ENCODE results near the gene TTBK1.

Gene TTBK1

GRCh38 chr6:43262000-43262779 is 18.9 kb downstream of the TTBK1 start:
- no peak overlapping the region for H3K4me3 ChIP-seq (ENCODE audit: low read depth, low read length)
- no peak for DNase-seq (ENCODE audit: low read depth)
- TF ChIP-seq, protein P1, sequence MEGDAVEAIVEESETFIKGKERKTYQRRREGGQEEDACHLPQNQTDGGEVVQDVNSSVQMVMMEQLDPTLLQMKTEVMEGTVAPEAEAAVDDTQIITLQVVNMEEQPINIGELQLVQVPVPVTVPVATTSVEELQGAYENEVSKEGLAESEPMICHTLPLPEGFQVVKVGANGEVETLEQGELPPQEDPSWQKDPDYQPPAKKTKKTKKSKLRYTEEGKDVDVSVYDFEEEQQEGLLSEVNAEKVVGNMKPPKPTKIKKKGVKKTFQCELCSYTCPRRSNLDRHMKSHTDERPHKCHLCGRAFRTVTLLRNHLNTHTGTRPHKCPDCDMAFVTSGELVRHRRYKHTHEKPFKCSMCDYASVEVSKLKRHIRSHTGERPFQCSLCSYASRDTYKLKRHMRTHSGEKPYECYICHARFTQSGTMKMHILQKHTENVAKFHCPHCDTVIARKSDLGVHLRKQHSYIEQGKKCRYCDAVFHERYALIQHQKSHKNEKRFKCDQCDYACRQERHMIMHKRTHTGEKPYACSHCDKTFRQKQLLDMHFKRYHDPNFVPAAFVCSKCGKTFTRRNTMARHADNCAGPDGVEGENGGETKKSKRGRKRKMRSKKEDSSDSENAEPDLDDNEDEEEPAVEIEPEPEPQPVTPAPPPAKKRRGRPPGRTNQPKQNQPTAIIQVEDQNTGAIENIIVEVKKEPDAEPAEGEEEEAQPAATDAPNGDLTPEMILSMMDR (IDR thresholded peaks at IDR 0.05; ENCODE audit: low read depth, low read length, missing control alignments), result no peak
- in situ Hi-C loops (cut with HindIII; ENCODE audit: low sequenced_read_pairs), result no loop called here

DNA sequence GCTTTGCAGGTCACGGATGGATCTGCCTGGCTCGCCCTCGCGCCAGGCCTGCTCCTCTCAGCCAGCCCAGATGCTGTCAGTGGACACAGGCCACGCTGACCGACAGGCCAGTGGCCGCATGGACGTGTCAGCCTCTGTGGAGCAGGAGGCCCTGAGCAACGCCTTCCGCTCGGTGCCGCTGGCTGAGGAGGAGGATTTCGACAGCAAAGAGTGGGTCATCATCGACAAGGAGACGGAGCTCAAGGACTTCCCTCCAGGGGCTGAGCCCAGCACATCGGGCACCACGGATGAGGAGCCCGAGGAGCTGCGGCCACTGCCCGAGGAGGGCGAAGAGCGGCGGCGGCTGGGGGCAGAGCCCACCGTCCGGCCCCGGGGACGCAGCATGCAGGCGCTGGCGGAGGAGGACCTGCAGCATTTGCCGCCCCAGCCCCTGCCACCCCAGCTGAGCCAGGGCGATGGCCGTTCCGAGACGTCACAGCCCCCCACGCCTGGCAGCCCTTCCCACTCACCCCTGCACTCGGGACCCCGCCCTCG is 19.6 kb downstream of the TTBK1 start:
- TF ChIP-seq, protein P1 (IDR thresholded peaks at IDR 0.05; ENCODE audit: low read depth, low read length, missing control alignments), result no peak
- no peak for DNase-seq (ENCODE audit: low read depth)
- no peak overlapping the region for H3K4me3 ChIP-seq (ENCODE audit: low read depth, low read length)
- in situ Hi-C loops (cut with HindIII; ENCODE audit: low sequenced_read_pairs), result no loop called here

DNA sequence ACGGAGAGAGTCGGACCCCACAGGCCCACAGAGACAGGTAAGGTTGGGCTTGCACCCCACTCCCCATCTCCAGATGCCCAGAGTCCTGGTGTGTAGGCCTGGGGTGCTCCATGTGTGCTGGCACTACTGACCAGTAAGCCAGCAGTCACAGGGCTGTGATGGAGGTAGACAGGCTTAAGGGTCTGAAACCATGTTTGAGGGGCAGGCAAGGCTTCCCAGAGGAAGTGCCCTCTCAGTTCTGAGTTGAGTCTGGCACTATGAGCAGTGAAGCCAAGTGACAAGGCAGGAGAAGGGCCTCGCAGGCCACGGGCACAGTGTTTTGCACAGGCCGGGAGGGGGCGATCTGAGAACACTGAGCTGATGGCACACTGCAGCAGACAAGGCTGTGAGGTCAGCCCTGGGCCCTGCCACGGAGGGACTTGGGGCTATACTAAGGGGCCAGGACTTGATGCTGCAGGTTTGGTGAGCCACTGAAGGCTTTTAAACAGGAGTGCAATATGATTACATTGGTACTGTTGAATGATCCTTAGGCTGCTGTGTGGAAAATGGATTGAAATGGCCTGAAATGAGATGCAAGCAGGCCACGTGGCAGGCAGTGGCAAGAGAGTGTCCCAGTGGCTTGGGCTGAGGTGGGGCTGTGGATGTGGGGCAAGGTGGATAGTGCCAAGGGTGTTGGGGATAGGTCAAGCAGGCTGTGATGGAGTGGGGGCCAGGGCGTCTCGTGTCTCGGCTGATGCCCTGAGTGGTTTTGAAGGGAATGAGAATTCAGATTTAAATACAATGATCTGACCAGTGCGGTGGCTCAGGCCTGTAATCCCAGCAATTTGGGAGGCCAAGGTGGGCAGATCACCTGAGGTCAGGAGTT is 20.3 kb downstream of the TTBK1 start:
- in situ Hi-C loops (cut with HindIII; ENCODE audit: low sequenced_read_pairs), result no loop called here
- H3K4me3 ChIP-seq (ENCODE audit: low read depth, low read length), result no peak overlapping the region
- TF ChIP-seq, protein P1 (IDR thresholded peaks at IDR 0.05; ENCODE audit: low read depth, low read length, missing control alignments), result peak; percentile 76
- peak; percentile 26 for DNase-seq (ENCODE audit: low read depth)

GRCh38 chr6:43264599-43265145 is 21.4 kb downstream of the TTBK1 start:
- TF ChIP-seq, protein P1 (IDR thresholded peaks at IDR 0.05; ENCODE audit: low read depth, low read length, missing control alignments), result no peak
- H3K4me3 ChIP-seq (ENCODE audit: low read depth, low read length), result no peak overlapping the region
- DNase-seq (ENCODE audit: low read depth), result no peak
- in situ Hi-C loops (cut with HindIII; ENCODE audit: low sequenced_read_pairs), result no loop called here

GRCh38 chr6:43265564-43265963 is 22.3 kb downstream of the TTBK1 start:
- TF ChIP-seq, protein P1 (IDR thresholded peaks at IDR 0.05; ENCODE audit: low read depth, low read length, missing control alignments), result no peak
- in situ Hi-C loops (cut with HindIII; ENCODE audit: low sequenced_read_pairs), result no loop called here
- no peak for DNase-seq (ENCODE audit: low read depth)
- no peak overlapping the region for H3K4me3 ChIP-seq (ENCODE audit: low read depth, low read length)

DNA sequence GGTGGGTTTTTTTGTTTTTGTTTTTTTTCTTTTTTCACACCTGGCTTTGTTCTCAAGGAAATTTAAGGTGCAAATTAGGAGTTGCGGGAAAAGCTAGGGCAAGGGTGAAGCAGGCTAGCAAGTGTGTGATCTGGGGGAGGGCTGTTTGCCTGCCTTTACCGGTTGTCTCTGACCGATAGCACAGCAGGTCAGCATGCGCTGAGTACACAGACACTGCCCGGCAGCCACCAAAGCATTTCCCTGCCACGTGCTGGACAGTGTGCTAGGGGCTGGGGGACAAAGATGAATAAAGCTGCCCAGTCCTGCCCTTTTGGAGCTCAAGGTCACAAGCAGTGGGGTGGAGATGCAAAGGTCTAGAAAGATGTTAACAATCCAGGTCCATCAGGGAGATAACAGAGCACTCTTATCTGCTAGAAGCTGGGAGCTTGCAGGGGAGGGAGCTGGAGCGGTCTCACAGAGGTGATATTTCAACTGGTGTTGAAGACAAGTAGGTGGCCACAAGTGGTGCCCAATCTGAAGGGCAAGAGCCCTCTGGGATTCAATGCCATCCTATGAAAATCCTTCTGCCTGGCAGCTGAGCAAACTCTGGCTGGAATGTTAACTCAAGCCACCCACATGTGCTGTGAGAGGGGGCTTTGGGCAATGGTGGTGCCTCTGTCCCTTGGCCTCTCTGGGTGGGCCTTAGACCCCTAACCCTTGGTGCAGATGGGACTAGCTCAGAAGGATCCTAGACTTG is 24.5 kb downstream of the TTBK1 start:
- in situ Hi-C loops (cut with HindIII; ENCODE audit: low sequenced_read_pairs), result no loop called here
- TF ChIP-seq, protein P1 (IDR thresholded peaks at IDR 0.05; ENCODE audit: low read depth, low read length, missing control alignments), result no peak
- no peak overlapping the region for H3K4me3 ChIP-seq (ENCODE audit: low read depth, low read length)
- no peak for DNase-seq (ENCODE audit: low read depth)
